Hepatocyte (in vitro differentiated cells): Measurements from ENCODE around the gene AP5S1.

Source experiments
- EZH2 ChIP-seq: fragments of 200-600 bp; sonication (generic); IDR thresholded peaks from 2 replicates; pipeline ENCODE4 v1.6.1; 2016; ENCODE audit warnings: antibody characterized with exemption, mild to moderate bottlenecking, borderline replicate concordance
- TF ChIP-seq, protein P1 (sequence below): fragments of 200-600 bp; sonication (generic); IDR thresholded peaks from 2 replicates; pipeline ENCODE4 v1.5.1; 2016; ENCODE audit warnings: antibody characterized with exemption, mild to moderate bottlenecking; ENCODE audit not compliant: poor library complexity

DNA sequence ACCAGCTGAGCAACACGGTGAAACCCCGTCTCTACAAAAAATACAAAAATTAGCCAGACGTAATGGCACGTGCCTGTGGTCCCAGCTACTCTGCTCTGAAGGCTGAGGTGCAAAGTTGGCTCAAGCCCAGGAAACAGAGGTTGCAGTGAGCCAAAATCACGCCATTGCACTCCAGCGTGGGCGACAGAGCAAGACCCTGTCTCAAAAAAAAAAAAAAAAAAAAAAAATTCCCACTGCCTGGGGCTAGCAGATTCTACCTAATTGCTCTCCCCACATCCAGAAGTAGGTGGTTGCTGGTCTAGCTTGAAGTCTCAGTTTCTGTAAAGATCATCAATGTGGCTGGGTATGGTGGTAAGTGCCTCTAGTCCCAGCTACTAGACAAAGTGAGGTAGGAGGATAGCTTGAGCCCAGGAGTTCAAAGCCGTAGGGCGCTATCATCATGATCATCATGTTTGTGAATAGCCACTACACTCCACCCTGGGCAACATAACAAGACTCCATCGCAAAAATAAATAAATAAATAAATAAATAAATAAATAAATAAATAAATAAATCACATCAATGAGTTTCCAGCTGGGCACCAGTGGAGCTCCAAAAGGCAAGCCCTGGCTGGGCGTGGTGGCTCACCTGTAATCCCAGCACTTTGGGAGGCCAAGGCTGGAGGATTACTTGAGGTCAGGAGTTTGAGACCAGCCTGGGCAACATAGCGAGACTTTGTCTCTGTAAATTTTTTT, 6.3 kb upstream of the AP5S1 start:
- TF ChIP-seq, protein P1, sequence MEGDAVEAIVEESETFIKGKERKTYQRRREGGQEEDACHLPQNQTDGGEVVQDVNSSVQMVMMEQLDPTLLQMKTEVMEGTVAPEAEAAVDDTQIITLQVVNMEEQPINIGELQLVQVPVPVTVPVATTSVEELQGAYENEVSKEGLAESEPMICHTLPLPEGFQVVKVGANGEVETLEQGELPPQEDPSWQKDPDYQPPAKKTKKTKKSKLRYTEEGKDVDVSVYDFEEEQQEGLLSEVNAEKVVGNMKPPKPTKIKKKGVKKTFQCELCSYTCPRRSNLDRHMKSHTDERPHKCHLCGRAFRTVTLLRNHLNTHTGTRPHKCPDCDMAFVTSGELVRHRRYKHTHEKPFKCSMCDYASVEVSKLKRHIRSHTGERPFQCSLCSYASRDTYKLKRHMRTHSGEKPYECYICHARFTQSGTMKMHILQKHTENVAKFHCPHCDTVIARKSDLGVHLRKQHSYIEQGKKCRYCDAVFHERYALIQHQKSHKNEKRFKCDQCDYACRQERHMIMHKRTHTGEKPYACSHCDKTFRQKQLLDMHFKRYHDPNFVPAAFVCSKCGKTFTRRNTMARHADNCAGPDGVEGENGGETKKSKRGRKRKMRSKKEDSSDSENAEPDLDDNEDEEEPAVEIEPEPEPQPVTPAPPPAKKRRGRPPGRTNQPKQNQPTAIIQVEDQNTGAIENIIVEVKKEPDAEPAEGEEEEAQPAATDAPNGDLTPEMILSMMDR = no peak
- no peak for TF ChIP-seq EZH2
